H9 (cell line): Measurements from ENCODE around the gene ATM. TPM values are rescaled to one million over a fixed set of nuclear protein-coding genes. Genes with fewer than 3 reads are reported as not detected.

Source experiments
- DNase-seq: peaks from one replicate; pipeline ENCODE4 v3.0.0-alpha.2; 2017
- H2AFZ ChIP-seq: one replicate; pipeline ENCODE4 v1.6.1; 2013; ENCODE audit warnings: mild to moderate bottlenecking, low read length, control low read depth, moderate library complexity
- H2AK5ac ChIP-seq: 2 replicates; pipeline ENCODE4 v1.6.1; 2013; ENCODE audit warnings: low read length, control low read depth, mixed read lengths; ENCODE audit not compliant: insufficient read length
- H2BK120ac ChIP-seq: one replicate; pipeline ENCODE4 v1.6.1; 2013; ENCODE audit warnings: low read depth, mild to moderate bottlenecking, low read length, control low read depth, inconsistent platforms; ENCODE audit not compliant: poor library complexity, severe bottlenecking
- H2BK12ac ChIP-seq: 2 replicates; pipeline ENCODE4 v1.6.1; 2013; ENCODE audit warnings: low read length, control low read depth, mixed read lengths, low read depth; ENCODE audit not compliant: insufficient read length
- H2BK15ac ChIP-seq: 2 replicates; pipeline ENCODE4 v1.6.1; 2013; ENCODE audit warnings: low read depth, low read length, control low read depth
- H2BK20ac ChIP-seq: one replicate; pipeline ENCODE4 v1.6.1; 2013; ENCODE audit warnings: low read depth, mild to moderate bottlenecking, low read length, control low read depth, inconsistent platforms; ENCODE audit not compliant: poor library complexity, severe bottlenecking
- H2BK5ac ChIP-seq: 2 replicates; pipeline ENCODE4 v1.6.1; 2013; ENCODE audit warnings: low read length, control low read depth, mixed read lengths; ENCODE audit not compliant: insufficient read length
- H3K14ac ChIP-seq: 2 replicates; pipeline ENCODE4 v1.6.1; 2013; ENCODE audit warnings: low read length, control low read depth; ENCODE audit not compliant: insufficient read depth
- H3K18ac ChIP-seq: 2 replicates; pipeline ENCODE4 v1.6.1; 2013; ENCODE audit warnings: low read depth, mild to moderate bottlenecking, mixed read lengths, low read length, control low read depth; ENCODE audit not compliant: insufficient read length
- H3K23ac ChIP-seq: 2 replicates; pipeline ENCODE4 v1.6.1; 2013; ENCODE audit warnings: low read length, control low read depth, mixed read lengths, low read depth; ENCODE audit not compliant: insufficient read length
- H3K23me2 ChIP-seq: 2 replicates; pipeline ENCODE4 v1.6.1; 2013; ENCODE audit warnings: low read depth, mild to moderate bottlenecking, mixed read lengths, low read length, control low read depth; ENCODE audit not compliant: insufficient read length, poor library complexity, severe bottlenecking
- H3K27ac ChIP-seq: 2 replicates; pipeline ENCODE4 v1.5.1; 2013; ENCODE audit warnings: low read length, control low read depth, mixed read lengths, low read depth; ENCODE audit not compliant: insufficient read length
- H3K27me3 ChIP-seq: 2 replicates; pipeline ENCODE4 v1.6.1; 2013; ENCODE audit warnings: low read length, control low read depth, inconsistent platforms; ENCODE audit not compliant: insufficient read depth
- H3K4ac ChIP-seq: 2 replicates; pipeline ENCODE4 v1.6.1; 2013; ENCODE audit warnings: low read depth, mild to moderate bottlenecking, control low read depth, inconsistent platforms, low read length, moderate library complexity
- H3K4me1 ChIP-seq: 2 replicates; pipeline ENCODE4 v1.6.1; 2013; ENCODE audit warnings: low read length, control low read depth, inconsistent platforms; ENCODE audit not compliant: insufficient read depth
- H3K4me2 ChIP-seq: 2 replicates; pipeline ENCODE4 v1.6.1; 2013; ENCODE audit warnings: low read length, control low read depth, mixed read lengths; ENCODE audit not compliant: insufficient read length, insufficient read depth
- H3K56ac ChIP-seq: 2 replicates; pipeline ENCODE4 v1.6.1; 2013; ENCODE audit warnings: low read depth, mild to moderate bottlenecking, mixed read lengths, low read length, control low read depth; ENCODE audit not compliant: insufficient read length
- H3K79me1 ChIP-seq: 2 replicates; pipeline ENCODE4 v1.6.1; 2013; ENCODE audit warnings: low read depth, mild to moderate bottlenecking, moderate library complexity, low read length, control low read depth, inconsistent platforms; ENCODE audit not compliant: insufficient read depth, poor library complexity, severe bottlenecking
- H3K79me2 ChIP-seq: 2 replicates; pipeline ENCODE4 v1.6.1; 2013; ENCODE audit warnings: low read length, control low read depth, inconsistent platforms; ENCODE audit not compliant: insufficient read depth
- H3K9ac ChIP-seq: 2 replicates; pipeline ENCODE4 v1.6.1; 2013; ENCODE audit warnings: low read length, control low read depth, mixed read lengths; ENCODE audit not compliant: insufficient read length; ENCODE audit errors: extremely low read depth
- H3K9me3 ChIP-seq: one replicate; pipeline ENCODE4 v1.6.1; 2013; ENCODE audit warnings: low read depth, low read length, inconsistent platforms; ENCODE audit not compliant: control insufficient read depth
- H3T11ph ChIP-seq: one replicate; pipeline ENCODE4 v1.6.1; 2013; ENCODE audit warnings: mild to moderate bottlenecking, low read length, control low read depth, inconsistent platforms
- H4K20me1 ChIP-seq: one replicate; pipeline ENCODE4 v1.6.1; 2013; ENCODE audit not compliant: control insufficient read depth, insufficient read length, insufficient read depth
- H4K5ac ChIP-seq: 2 replicates; pipeline ENCODE4 v1.6.1; 2013; ENCODE audit warnings: low read depth, mild to moderate bottlenecking, mixed read lengths, low read length, control low read depth; ENCODE audit not compliant: insufficient read length
- H4K8ac ChIP-seq: replicated peaks from 2 replicates; pipeline ENCODE4 v1.6.1; 2013; ENCODE audit warnings: low read length, control low read depth, mixed read lengths, low read depth; ENCODE audit not compliant: insufficient read length
- H4K91ac ChIP-seq: 2 replicates; pipeline ENCODE4 v1.6.1; 2013; ENCODE audit warnings: low read depth, mild to moderate bottlenecking, moderate library complexity, mixed read lengths, low read length, control low read depth; ENCODE audit not compliant: insufficient read length
- H3K27ac Mint-ChIP-seq, 3 experiments: 2 replicates in 2 of 3; 3 replicates in 1 of 3; pipeline ENCODE4 v1.8.0; 2020 to 2021; ENCODE audit warnings: mixed read lengths in 3 of 3, mild to moderate bottlenecking in 1 of 3, moderate library complexity in 1 of 3
- H3K27me3 Mint-ChIP-seq: 2 replicates; pipeline ENCODE4 v1.8.0; 2021; ENCODE audit warnings: low read depth, mild to moderate bottlenecking, moderate library complexity, mixed read lengths
- H3K36me3 Mint-ChIP-seq, 3 experiments: 2 replicates in 2 of 3; 3 replicates in 1 of 3; pipeline ENCODE4 v1.8.0; 2020 to 2021; ENCODE audit warnings: low read depth in 3 of 3, mixed read lengths in 3 of 3; ENCODE audit not compliant: insufficient read depth in 1 of 3
- H3K4me1 Mint-ChIP-seq, 2 experiments: 2 replicates each; pipeline ENCODE4 v1.8.0; 2020; ENCODE audit warnings: mixed read lengths in 2 of 2
- H3K4me3 Mint-ChIP-seq, 2 experiments: 2 replicates in 1 of 2; 3 replicates in 1 of 2; pipeline ENCODE4 v1.8.0; 2020 to 2021; ENCODE audit warnings: mild to moderate bottlenecking in 2 of 2, mixed read lengths in 2 of 2, moderate library complexity in 1 of 2
- H3K9me3 Mint-ChIP-seq, 2 experiments: 2 replicates in 1 of 2; 3 replicates in 1 of 2; pipeline ENCODE4 v1.8.0; 2020; ENCODE audit warnings: mild to moderate bottlenecking in 2 of 2, mixed read lengths in 2 of 2, moderate library complexity in 1 of 2
- WGBS: extraction: QIAGEN DNeasy Blood & Tissue Kit; methylation state at CpG from one replicate; pipeline ENCODE4 v1.1.7; 2013; ENCODE audit warnings: missing lambda C conversion rate, low lambda C conversion rate, mixed read lengths; ENCODE audit not compliant: insufficient read length; ENCODE audit errors: extremely low coverage; 5-methylcytosine and 5-hydroxymethylcytosine counted together
- total RNA-seq: library from RNA; stranded (reverse); gene quantifications from 2 replicates; pipeline ENCODE4 v1.2.1, GENCODE V29; 2021
- TF ChIP-seq, protein P1 (sequence below): fragments of 200-600 bp; sonication (generic); conservative IDR thresholded peaks from 3 replicates; pipeline ENCODE4 v1.8.0; 2021; ENCODE audit warnings: antibody characterized with exemption, mild to moderate bottlenecking

ATM gene
- total RNA-seq, 1 experiment from 2014 or later, result 58.9 TPM

GRCh38 chr11:108278954-108279353 is 56.1 kb downstream of the ATM start:
- no peak overlapping the region for H3K27ac ChIP-seq
- no peak overlapping the region for H3K4me3 Mint-ChIP-seq

More at GRCh38 chr11:108278954-108279353, 56.1 kb downstream of the ATM start:
- no peaks in the 10 kb centered on the region for H3K79me1 ChIP-seq
- H3T11ph ChIP-seq, result no peak overlapping the region
- no peak overlapping the region for H3K14ac ChIP-seq
- H3K23me2 ChIP-seq, result no peaks in the 10 kb centered on the region
- no peak overlapping the region for H2BK120ac ChIP-seq
- H3K4me2 ChIP-seq, result no peak overlapping the region
- no CpG with 5 or more reads among the region's 4 CpGs for WGBS
- no peak overlapping the region for H3K23ac ChIP-seq
- no peak overlapping the region for H4K91ac ChIP-seq
- H3K79me2 ChIP-seq, result no peaks in the 10 kb centered on the region
- H3K4ac ChIP-seq, result no peak overlapping the region
- H3K18ac ChIP-seq, result no peak overlapping the region
- no peak overlapping the region for H2BK20ac ChIP-seq
- no peaks in the 10 kb centered on the region for H3K27me3 ChIP-seq
- H3K36me3 Mint-ChIP-seq, result peaks cover 26 to 65% (median 49%) of the 10 kb centered on the region in 3 experiments
- peak overlapping the region in 2 of 3 experiments; percentile 49 to 70; a peak in 2 of 7 replicates for H3K27ac Mint-ChIP-seq
- H2BK15ac ChIP-seq, result no peak overlapping the region
- H3K56ac ChIP-seq, result no peak overlapping the region
- H3K9me3 Mint-ChIP-seq, result peaks cover 6% of the 10 kb centered on the region in 2 experiments; a peak in 4 of 5 replicates
- H2AFZ ChIP-seq, result no peak overlapping the region
- TF ChIP-seq, protein P1, sequence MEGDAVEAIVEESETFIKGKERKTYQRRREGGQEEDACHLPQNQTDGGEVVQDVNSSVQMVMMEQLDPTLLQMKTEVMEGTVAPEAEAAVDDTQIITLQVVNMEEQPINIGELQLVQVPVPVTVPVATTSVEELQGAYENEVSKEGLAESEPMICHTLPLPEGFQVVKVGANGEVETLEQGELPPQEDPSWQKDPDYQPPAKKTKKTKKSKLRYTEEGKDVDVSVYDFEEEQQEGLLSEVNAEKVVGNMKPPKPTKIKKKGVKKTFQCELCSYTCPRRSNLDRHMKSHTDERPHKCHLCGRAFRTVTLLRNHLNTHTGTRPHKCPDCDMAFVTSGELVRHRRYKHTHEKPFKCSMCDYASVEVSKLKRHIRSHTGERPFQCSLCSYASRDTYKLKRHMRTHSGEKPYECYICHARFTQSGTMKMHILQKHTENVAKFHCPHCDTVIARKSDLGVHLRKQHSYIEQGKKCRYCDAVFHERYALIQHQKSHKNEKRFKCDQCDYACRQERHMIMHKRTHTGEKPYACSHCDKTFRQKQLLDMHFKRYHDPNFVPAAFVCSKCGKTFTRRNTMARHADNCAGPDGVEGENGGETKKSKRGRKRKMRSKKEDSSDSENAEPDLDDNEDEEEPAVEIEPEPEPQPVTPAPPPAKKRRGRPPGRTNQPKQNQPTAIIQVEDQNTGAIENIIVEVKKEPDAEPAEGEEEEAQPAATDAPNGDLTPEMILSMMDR, result no peak
- DNase-seq, result no peak
- no peak overlapping the region for H4K8ac ChIP-seq
- H3K9ac ChIP-seq, result no peak overlapping the region
- H2AK5ac ChIP-seq, result no peak overlapping the region
- no peak overlapping the region for H2BK12ac ChIP-seq
- H3K4me1 Mint-ChIP-seq, result peaks cover 17 to 21% of the 10 kb centered on the region in 2 experiments
- H3K9me3 ChIP-seq, result no peaks in the 10 kb centered on the region
- H2BK5ac ChIP-seq, result no peak overlapping the region
- H4K5ac ChIP-seq, result no peak overlapping the region
- no peaks in the 10 kb centered on the region for H4K20me1 ChIP-seq
- no peaks in the 10 kb centered on the region for H3K4me1 ChIP-seq
- no peaks in the 10 kb centered on the region for H3K27me3 Mint-ChIP-seq
